ENCODE data around the gene CRIP1. TPM values are rescaled to one million over a fixed set of nuclear protein-coding genes. Genes with fewer than 3 reads are reported as not detected.

The CRIP1 gene
- polyA plus RNA-seq, 1 donor (not counting 4 experiments of a cell fraction or from before 2014, with no cell fraction given): 1.7 TPM

GRCh38 chr14:105479431-105480158 lies 7.1 kb upstream of the CRIP1 start:
- Histone ChIP-seq H3K9me1 (ENCODE audit: control insufficient read depth, extremely low read depth, insufficient read depth, low read length) (no peaks in the 10 kb centered on the region), H3K79me2 (ENCODE audit: control insufficient read depth, insufficient read depth, low read length) (no peaks in the 10 kb centered on the region), H3K4me3 (ENCODE audit: control insufficient read depth in 2 of 3, extremely low read depth in 1 of 3, insufficient read depth in 2 of 3, low read depth in 1 of 3, low read length in 3 of 3) (no peak overlapping the region), H3K36me3 (ENCODE audit: control insufficient read depth in 2 of 2, extremely low read depth in 1 of 2, insufficient read depth in 2 of 2, low read length in 2 of 2) (no peaks in the 10 kb centered on the region), H3K27ac (ENCODE audit: control insufficient read depth, insufficient read depth, low read length) (no peak overlapping the region), H3K9ac (ENCODE audit: control insufficient read depth, extremely low read depth, insufficient read depth, low read length) (no peak overlapping the region), H2AFZ (ENCODE audit: control insufficient read depth, low read length) (no peak overlapping the region), H3K4me2 (ENCODE audit: control insufficient read depth, extremely low read depth, insufficient read depth, low read depth, low read length) (no peak overlapping the region), H3K27me3 (ENCODE audit: control insufficient read depth, extremely low read depth, insufficient read depth, low read length) (peaks cover 17% of the 10 kb centered on the region), H4K20me1 (ENCODE audit: control insufficient read depth, extremely low read depth, insufficient read depth, low read length) (no peaks in the 10 kb centered on the region), H3K9me3 (ENCODE audit: control insufficient read depth, low read depth, low read length) (no peaks in the 10 kb centered on the region), H3K4me1 (ENCODE audit: control insufficient read depth, extremely low read depth, insufficient read depth, low read length) (peaks cover 41% of the 10 kb centered on the region)
- FAIRE-seq (no peak), DNase-seq (ENCODE audit: low read depth, low spot score) (no peak)
- TF ChIP-seq EZH2 (IDR thresholded peaks at IDR 0.05; ENCODE audit: low read length): no peak
- TF ChIP-seq CTCF (optimal IDR thresholded peaks at IDR 0.05 in 1 of 3, IDR thresholded peaks at IDR 0.05 in 1 of 3, conservative IDR thresholded peaks at IDR 0.05 in 1 of 3; ENCODE audit: extremely low read depth in 1 of 3, insufficient read depth in 2 of 3, low read length in 3 of 3): no peak
- dilution Hi-C loops (cut with MboI; ENCODE audit: extremely low pct_ligation_motif_present, low sequenced_read_pairs): no loop called here

- Histone ChIP-seq H3K9me3 (ENCODE audit: control insufficient read depth, low read depth, low read length) (no peaks in the 10 kb centered on the region), H2AFZ (ENCODE audit: control insufficient read depth, low read length) (no peak overlapping the region), H3K4me3 (ENCODE audit: control insufficient read depth in 2 of 3, extremely low read depth in 1 of 3, insufficient read depth in 2 of 3, low read depth in 1 of 3, low read length in 3 of 3) (no peak overlapping the region), H3K9me1 (ENCODE audit: control insufficient read depth, extremely low read depth, insufficient read depth, low read length) (no peaks in the 10 kb centered on the region), H3K9ac (ENCODE audit: control insufficient read depth, extremely low read depth, insufficient read depth, low read length) (no peak overlapping the region), H4K20me1 (ENCODE audit: control insufficient read depth, extremely low read depth, insufficient read depth, low read length) (no peaks in the 10 kb centered on the region), H3K27ac (ENCODE audit: control insufficient read depth, insufficient read depth, low read length) (no peak overlapping the region), H3K36me3 (ENCODE audit: control insufficient read depth in 2 of 2, extremely low read depth in 1 of 2, insufficient read depth in 2 of 2, low read length in 2 of 2) (no peaks in the 10 kb centered on the region), H3K4me1 (ENCODE audit: control insufficient read depth, extremely low read depth, insufficient read depth, low read length) (peaks cover 39% of the 10 kb centered on the region), H3K4me2 (ENCODE audit: control insufficient read depth, extremely low read depth, insufficient read depth, low read depth, low read length) (no peak overlapping the region), H3K27me3 (ENCODE audit: control insufficient read depth, extremely low read depth, insufficient read depth, low read length) (peaks cover 24% of the 10 kb centered on the region), H3K79me2 (ENCODE audit: control insufficient read depth, insufficient read depth, low read length) (no peaks in the 10 kb centered on the region)
- DNase-seq (ENCODE audit: low read depth, low spot score): no peak
- no peak for FAIRE-seq
- dilution Hi-C loops (cut with MboI; ENCODE audit: extremely low pct_ligation_motif_present, low sequenced_read_pairs): no loop called here
- TF ChIP-seq CTCF (optimal IDR thresholded peaks at IDR 0.05 in 1 of 3, IDR thresholded peaks at IDR 0.05 in 1 of 3, conservative IDR thresholded peaks at IDR 0.05 in 1 of 3; ENCODE audit: extremely low read depth in 1 of 3, insufficient read depth in 2 of 3, low read length in 3 of 3) (no peak), EZH2 (IDR thresholded peaks at IDR 0.05; ENCODE audit: low read length) (no peak)
These were observed 6.4 kb upstream of the CRIP1 start for GRCh38 chr14:105480199-105480746.

Data from keratinocyte (primary cell).